Osteocyte (in vitro differentiated cells): Measurements from ENCODE around the gene RCL1. TPM values are rescaled to one million over a fixed set of nuclear protein-coding genes. Genes with fewer than 3 reads are reported as not detected.
A peak's percentile ranks its signal among the peaks of the same experiment; 100 is the strongest.

ENCODE experiments used
- DNase-seq: peaks from one replicate; pipeline ENCODE4 v3.0.0; 2021; ENCODE audit warnings: mixed read lengths; ENCODE audit not compliant: unreplicated experiment; ENCODE audit errors: extremely low spot score
- H3K27ac Mint-ChIP-seq: one replicate; pipeline ENCODE4 v1.8.0; 2021; ENCODE audit warnings: mild to moderate bottlenecking, mixed read lengths; ENCODE audit not compliant: unreplicated experiment
- H3K27me3 Mint-ChIP-seq: one replicate; pipeline ENCODE4 v1.8.0; 2021; ENCODE audit warnings: mixed read lengths; ENCODE audit not compliant: unreplicated experiment
- H3K36me3 Mint-ChIP-seq: one replicate; pipeline ENCODE4 v1.8.0; 2021; ENCODE audit warnings: mixed read lengths; ENCODE audit not compliant: unreplicated experiment
- H3K4me1 Mint-ChIP-seq: one replicate; pipeline ENCODE4 v1.8.0; 2021; ENCODE audit warnings: mixed read lengths; ENCODE audit not compliant: unreplicated experiment
- H3K4me3 Mint-ChIP-seq: one replicate; pipeline ENCODE4 v1.8.0; 2021; ENCODE audit warnings: mild to moderate bottlenecking, moderate library complexity, mixed read lengths; ENCODE audit not compliant: unreplicated experiment
- H3K9me3 Mint-ChIP-seq: one replicate; pipeline ENCODE4 v1.8.0; 2021; ENCODE audit warnings: mixed read lengths; ENCODE audit not compliant: unreplicated experiment
- CTCF ChIP-seq: fragments of 200-600 bp; sonication (generic); IDR thresholded peaks from 2 replicates; pipeline ENCODE4 v1.5.0; 2021; ENCODE audit warnings: antibody characterized with exemption, mild to moderate bottlenecking, moderate library complexity
- total RNA-seq: library from RNA; stranded (reverse); gene quantifications from 2 replicates; pipeline ENCODE4 v1.2.1, GENCODE V29; 2021

The RCL1 gene
- total RNA-seq, 1 donor from 2014 or later: 13.4 TPM

- Mint-ChIP-seq H3K36me3 (peaks cover 8% of the 10 kb centered on the region), H3K9me3 (no peaks in the 10 kb centered on the region), H3K4me1 (peaks cover 11% of the 10 kb centered on the region), H3K27me3 (no peaks in the 10 kb centered on the region), H3K4me3 (no peak overlapping the region), H3K27ac (no peak overlapping the region)
- no peak for TF ChIP-seq CTCF
- no peak for DNase-seq
These were observed 29.3 kb downstream of the RCL1 start for GRCh38 chr9:4822057-4822456.

DNA sequence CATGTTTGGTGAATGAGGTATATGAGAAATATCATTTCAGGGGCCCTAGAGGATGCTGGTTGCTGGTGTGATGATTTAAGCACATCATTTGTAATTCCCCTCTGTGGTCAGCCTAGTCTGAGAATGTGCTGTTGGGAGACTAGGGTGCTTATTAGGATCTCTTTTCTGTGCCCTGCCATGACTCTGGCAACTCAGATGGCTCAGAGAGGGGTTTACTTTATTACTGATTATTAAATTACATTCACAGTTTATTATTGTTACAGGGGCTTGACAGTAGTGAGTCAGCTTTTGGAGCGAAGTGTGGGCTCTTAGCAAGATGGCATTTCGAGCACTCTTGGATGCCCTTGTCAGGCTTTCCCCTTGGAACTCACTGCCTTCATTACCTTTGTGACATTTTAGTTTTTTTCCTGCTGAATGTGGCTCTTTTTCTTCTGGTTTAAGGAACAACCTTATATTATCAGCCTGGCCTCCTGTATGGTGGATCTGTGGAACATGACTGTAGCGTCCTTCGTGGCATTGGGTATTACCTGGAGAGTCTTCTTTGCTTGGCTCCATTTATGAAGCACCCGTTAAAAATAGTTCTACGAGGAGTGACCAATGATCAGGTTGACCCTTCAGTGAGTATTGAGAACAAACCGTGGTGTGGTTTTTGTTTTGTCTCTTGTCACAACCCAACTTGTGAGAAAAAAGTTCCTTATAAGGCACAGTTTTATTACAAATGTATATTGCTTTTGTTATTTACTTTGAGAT, 33.8 kb downstream of the RCL1 start:
- no peak for DNase-seq
- no peak for TF ChIP-seq CTCF
- Mint-ChIP-seq H3K27me3 (no peaks in the 10 kb centered on the region), H3K27ac (no peak overlapping the region), H3K4me3 (no peak overlapping the region), H3K9me3 (no peaks in the 10 kb centered on the region), H3K4me1 (peaks cover 10% of the 10 kb centered on the region), H3K36me3 (peaks cover 6% of the 10 kb centered on the region)

DNA sequence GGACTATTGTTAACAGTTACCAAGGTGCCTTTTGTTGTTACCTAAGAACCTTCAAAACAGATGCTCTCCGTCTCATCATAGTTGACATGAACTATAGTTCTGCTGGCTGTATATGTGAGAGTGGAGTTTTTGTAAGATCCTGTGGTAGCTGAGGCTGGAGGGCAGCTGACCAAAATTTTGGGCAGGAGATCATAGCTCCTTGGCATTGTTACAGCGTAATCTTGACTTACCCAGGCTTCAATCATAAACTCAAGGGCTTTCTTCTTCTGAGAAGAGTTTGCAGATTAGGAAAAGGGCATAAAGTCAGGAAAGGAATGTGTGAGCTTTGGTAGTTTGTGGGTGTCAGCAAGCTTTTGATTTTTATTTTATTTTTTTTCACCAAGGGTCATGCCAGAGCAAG, 34.5 kb downstream of the RCL1 start:
- H3K4me1 Mint-ChIP-seq: peaks cover 8% of the 10 kb centered on the region
- peaks cover 6% of the 10 kb centered on the region for H3K36me3 Mint-ChIP-seq
- H3K9me3 Mint-ChIP-seq: no peaks in the 10 kb centered on the region
- no peak for TF ChIP-seq CTCF
- H3K27ac Mint-ChIP-seq: peak overlapping the region; percentile 11
- H3K27me3 Mint-ChIP-seq: no peaks in the 10 kb centered on the region
- no peak overlapping the region for H3K4me3 Mint-ChIP-seq
- no peak for DNase-seq

- Mint-ChIP-seq H3K4me1 (peaks cover 18% of the 10 kb centered on the region), H3K4me3 (no peak overlapping the region), H3K9me3 (no peaks in the 10 kb centered on the region), H3K27ac (no peak overlapping the region), H3K27me3 (no peaks in the 10 kb centered on the region), H3K36me3 (peaks cover 10% of the 10 kb centered on the region)
- no peak for DNase-seq
- TF ChIP-seq CTCF: no peak
These were observed 36.0 kb downstream of the RCL1 start for GRCh38 chr9:4828761-4829160.

- Mint-ChIP-seq H3K27me3 (no peaks in the 10 kb centered on the region), H3K4me3 (no peak overlapping the region), H3K9me3 (no peaks in the 10 kb centered on the region), H3K36me3 (peaks cover 6% of the 10 kb centered on the region), H3K4me1 (peaks cover 30% of the 10 kb centered on the region), H3K27ac (no peak overlapping the region)
- no peak for TF ChIP-seq CTCF
- DNase-seq: no peak
These were observed 37.2 kb downstream of the RCL1 start for GRCh38 chr9:4829969-4830368.
